GM12892 (cell line): Measurements from ENCODE around the gene MOB2.
A peak's percentile ranks its signal among the peaks of the same experiment; 100 is the strongest.
"Not testable (repeated sequence)": the region's sequence is repeated elsewhere in the genome, so short reads cannot be mapped to it uniquely, and the experiment has no call there.

Experiments used
- DNase-seq: peaks from one replicate; pipeline ENCODE4 v3.0.0; 2011; ENCODE audit not compliant: insufficient read length
- FAIRE-seq: peaks from 2 replicates; lab custom pipeline; 2011; peaks lifted over from hg19 to GRCh38; lab: Jason Lieb, UNC
- POLR2A ChIP-seq: IDR thresholded peaks from 2 replicates; pipeline ENCODE4 v1.6.1; 2011; ENCODE audit warnings: low read depth, low read length, control low read depth
- POLR2AphosphoS5 ChIP-seq: IDR thresholded peaks from 2 replicates; pipeline ENCODE4 v1.6.1; 2011; ENCODE audit warnings: low read depth, low read length, control low read depth
- TAF1 ChIP-seq: IDR thresholded peaks from 2 replicates; pipeline ENCODE4 v1.6.1; 2011; ENCODE audit warnings: low read depth, mild to moderate bottlenecking, control low read depth, low read length, borderline replicate concordance

The MOB2 gene

DNA sequence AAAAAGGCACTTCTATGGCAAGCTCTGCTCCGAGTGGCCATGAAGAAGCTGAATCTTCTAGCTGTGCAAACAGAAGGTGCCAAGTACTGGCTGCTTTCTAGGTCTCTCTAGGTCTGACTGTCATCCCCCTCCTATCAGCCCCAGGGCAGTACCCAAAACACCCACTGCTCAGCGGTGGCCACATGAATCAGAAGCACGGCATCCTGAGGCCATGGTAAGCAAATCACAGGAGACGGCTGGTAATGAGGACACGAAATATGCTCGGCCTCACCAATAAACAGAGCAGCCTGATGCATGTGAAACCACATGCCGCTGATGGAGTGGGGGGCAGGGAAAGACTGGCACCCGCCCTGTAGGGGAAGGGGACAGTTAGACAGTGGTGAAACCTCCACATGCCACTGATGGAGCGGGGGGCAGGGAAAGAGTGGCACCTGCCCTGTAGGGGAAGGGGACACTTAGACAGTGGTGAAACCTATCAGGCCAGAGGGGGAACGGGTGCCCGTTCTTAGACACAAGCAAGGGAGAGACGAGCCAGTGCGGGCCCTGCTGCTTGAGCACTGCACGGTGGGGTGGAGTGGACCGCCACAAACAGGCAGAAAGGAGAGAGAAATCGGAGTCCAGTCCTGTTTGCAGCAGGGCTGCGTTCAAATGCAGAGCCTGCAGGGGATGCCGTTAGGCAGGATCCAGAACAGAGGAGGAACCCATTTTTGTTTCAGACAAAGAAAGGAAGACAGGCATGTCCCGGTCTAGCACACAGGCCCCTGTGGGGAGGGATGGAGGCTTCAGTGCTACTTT is 29.9 kb upstream of the MOB2 start:
- FAIRE-seq (no peak), DNase-seq (no peak)
- TF ChIP-seq POLR2A (no peak), TAF1 (no peak), POLR2AphosphoS5 (no peak)

DNA sequence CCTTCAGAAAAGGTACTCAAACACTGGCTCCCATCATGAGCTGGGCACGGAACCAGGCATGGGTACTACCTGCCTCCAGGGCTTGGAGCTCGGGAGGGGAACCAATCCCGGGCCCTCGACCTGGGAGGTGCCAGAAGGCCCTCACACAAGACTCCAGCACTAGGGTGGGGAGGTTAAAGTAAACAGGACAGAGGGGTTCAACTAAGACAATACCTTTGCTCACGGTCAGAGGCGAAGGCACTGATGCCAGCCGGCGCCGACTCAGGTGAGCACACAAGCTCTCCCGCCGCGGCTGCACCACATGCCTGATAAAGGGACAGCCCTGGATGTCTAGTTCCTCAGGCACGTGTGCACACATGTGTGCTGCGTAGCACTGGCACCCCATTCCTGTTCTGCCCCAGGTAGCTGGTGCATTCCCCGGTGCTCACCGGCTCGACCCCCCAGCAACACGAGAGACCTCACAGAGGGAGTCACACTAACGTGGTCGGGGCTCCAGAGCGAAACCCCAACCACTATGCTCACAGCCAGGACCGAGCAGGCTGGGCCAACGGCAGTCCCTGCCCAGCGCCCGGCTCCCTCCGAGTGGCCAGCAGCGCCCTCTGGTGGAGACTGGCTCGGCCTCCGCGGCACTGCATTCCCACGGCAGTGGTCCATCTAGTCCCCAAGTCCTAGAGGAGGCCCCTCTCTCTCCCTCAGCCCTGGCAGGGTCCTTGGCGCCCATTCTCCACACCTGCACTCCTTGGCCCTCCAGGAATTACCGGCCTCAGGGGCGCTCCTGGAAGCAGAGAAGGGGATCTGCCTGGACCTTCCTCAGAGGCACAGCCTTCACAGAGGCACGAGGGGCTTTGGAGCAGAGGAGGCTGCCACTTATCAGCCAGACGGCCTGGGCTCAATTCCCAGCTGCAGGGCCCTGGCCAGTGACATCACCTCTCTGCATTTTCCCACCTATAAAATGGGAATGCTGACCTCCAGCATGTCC is 28.8 kb upstream of the MOB2 start:
- peak; percentile 91 for DNase-seq
- TF ChIP-seq TAF1 (no peak), POLR2AphosphoS5 (no peak), POLR2A (no peak)
- no peak for FAIRE-seq

DNA sequence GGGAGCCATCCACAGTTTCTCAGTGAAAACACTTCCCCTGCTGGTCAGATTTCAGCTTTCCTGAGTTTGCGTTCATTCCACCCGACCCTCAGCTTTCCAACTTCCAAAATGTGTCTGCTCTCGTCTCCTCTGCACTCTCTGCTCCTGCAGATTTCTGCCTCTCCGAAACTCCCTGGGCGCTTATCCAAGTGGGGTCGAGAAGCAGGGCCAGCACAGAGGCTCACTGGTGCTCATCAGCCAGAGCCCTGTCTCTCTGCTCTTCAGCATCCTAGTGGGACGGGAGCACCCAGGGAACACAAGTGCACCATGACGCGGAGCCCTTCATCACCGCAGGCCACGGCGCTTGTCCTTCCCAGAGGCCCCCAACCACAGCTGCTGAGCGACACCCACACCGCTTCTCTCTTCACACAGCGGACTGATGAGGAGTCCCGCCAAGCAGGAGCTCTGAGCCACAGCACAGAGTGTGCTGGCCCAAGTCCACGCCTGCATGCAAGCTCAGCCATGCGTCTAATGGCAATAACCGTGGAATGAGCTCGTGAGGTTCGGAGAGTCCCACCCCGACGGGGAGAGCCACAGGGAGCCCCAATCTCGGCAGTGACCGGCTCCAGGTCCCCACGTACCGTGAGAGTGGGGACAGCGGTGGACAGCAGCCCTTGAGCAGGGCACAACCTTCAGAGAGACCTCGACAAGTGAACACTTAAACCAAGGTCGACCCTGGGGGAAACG is 27.9 kb upstream of the MOB2 start:
- TF ChIP-seq POLR2A (no peak), TAF1 (no peak), POLR2AphosphoS5 (no peak)
- DNase-seq: no peak

DNA sequence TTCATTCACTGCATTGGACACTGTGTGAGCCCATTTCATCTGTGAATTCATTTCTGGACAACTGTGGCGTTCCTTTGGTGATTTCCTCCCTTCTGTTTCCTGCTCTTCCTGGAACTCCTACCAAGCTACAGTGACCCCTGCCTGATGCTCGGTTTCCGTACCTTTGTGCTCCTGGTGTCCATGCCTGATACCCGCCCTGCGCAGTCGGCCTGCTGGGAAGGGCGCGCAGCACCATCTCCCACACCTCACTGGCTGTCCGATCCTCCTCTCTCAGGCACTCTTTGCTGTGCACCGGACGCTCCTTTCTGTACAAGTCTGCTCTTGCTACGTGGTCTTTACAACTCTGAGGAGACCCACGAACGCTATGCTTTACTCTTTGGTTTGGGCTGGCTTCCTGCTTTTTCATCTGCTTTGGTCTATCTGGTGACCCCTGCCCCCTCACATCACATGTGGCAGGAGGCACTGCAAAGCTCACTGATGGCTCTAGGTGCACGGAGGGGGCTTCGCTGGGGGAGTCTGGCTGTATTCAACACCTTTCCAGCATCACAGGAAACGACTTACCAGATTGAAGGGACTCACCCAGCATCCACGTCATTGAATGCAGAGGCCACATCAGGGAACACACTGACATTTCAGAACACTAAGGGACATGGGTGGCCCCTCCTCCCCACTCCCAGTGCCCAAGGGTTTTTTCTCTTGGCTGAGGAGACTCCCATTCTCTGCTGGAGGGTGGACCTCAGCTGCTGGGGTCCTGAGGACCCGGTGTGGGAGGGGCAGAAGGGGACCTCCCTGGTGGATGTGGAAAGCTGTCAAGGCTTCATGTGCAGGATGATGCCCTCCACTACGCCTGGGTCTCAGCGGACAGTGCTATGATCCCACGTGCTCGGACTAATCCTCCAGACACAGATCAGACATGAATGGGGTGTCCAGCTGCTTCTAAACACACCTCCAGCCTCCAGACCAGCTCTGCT is 27.0 kb upstream of the MOB2 start:
- no peak for DNase-seq
- no peak for FAIRE-seq
- no peak for TF ChIP-seq TAF1
- TF ChIP-seq POLR2A: no peak
- no peak for TF ChIP-seq POLR2AphosphoS5

More for the DNA sequence above, 27.9 kb upstream of the MOB2 start:
- no peak for FAIRE-seq

DNA sequence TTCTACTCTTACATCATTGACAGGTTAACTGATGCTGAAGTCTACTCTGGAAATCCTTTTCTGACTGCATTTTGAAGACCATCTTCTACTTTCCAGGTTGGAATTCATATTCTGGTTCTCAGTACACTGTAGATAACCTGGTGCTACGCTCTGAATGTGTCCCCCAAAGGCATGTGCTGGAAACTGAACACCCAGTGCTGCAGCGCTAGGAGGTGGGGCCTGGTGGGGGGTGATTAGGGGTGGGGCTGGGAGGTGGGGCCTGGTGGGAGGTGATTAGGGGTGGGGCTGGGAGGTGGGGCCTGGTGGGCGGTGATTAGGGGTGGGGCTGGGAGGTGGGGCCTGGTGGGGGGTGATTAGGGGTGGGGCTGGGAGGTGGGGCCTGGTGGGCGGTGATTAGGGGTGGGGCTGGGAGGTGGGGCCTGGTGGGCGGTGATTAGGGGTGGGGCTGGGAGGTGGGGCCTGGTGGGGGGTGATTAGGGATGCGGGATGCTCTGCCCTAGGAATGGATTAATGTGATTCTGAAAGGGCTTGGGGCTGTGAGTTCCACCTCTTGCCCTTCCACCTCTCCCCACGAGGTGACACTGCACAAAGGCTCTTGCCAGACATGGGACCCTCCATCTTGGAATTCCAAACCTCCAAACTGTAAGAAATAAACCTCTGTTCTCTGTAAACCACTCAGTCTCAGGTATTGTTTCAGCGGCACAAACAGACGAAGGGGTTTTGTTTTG is 26.1 kb upstream of the MOB2 start:
- not testable (repeated sequence) for DNase-seq, FAIRE-seq

DNA sequence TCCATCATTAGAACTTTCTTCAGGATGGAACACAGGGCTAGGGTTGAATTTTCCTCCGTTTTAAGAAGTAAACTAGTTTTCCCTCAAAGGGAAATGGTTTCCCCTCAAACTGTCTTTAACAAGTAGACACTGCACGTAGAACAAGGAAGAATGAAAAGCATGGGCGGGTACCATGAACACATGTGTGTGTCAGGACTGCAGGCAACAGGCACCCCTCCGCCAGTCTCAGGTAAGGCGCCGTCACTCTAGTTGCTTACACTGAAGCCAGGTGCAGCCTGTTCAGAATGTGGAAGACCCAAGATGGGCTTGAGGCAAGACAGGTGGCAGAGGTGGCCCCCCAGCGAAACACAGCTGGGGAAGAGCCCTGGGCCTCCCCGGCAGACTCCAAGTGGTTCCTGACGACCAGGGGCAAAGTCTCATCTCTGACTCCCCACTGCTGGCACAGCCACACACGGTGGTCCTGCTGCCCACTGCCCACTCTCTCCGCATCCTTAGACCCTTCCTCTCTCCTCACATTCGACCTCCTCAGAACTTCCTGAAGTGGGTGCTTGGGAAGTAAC is 25.4 kb upstream of the MOB2 start:
- DNase-seq (no peak), FAIRE-seq (no peak)
- TF ChIP-seq POLR2A (no peak), TAF1 (no peak), POLR2AphosphoS5 (no peak)

DNA sequence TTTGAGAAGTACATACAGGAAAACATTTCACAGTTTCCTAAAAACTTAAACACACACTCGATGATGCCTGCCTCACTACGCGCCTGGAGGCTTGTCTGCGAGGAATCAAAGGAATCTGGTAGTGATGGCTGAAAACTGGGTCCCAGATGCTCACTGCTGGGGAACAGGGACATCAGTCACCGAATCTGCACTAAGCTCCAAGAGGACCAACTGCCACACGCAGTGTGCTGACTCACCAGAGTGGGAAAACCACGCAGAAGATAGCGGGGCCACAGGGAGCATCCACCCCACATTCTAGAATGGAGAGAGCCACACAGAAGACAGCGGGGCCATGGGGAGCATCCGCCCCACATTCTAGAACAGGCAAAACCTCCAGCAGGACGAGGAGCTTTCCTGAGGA is 24.3 kb upstream of the MOB2 start:
- FAIRE-seq (no peak), DNase-seq (no peak)
- no peak for TF ChIP-seq TAF1

DNA sequence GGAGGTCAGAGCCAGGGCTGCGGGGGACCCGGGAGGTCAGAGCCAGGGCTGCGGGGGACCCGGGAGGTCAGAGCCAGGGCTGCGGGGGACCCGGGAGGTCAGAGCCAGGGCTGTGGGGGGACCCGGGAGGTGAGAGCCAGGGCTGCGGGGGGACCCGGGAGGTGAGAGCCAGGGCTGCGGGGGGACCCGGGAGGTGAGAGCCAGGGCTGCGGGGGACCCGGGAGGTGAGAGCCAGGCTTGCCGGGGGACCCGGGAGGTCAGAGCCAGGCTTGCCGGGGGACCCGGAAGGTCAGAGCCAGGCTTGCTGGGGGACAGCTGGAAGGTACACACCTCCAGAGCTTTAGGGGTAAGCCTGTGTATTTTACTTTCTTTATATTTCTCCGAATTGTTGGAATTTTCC is 23.8 kb upstream of the MOB2 start:
- FAIRE-seq, DNase-seq: not testable (repeated sequence)

DNA sequence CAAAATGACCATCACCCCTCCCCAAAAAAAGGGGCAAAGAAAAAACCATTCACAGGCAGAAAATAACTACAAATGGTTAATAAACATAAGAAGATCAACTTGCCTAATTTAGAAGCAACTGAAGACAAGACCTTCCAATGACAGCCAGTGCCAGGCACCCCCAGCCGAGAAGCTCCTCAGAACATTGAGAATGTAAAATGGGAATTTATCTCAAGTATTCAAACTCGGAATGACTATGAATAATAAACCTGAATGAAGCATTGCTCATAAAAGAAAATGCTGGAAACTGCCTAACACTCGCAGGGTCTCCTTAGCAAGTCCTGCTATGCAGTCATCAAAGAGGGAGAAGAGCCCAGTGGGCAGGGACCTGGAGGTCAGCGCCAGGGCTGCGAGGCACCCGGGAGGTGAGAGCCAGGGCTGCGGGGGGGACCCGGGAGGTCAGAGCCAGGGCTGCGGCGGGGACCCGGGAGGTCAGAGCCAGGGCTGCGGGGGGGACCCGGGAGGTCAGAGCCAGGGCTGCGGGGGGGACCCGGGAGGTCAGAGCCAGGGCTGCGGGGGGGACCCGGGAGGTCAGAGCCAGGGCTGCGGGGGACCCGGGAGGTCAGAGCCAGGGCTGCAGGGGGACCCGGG is 23.2 kb upstream of the MOB2 start:
- DNase-seq (no peak), FAIRE-seq (no peak)
- TF ChIP-seq TAF1 (no peak), POLR2A (no peak), POLR2AphosphoS5 (no peak)

DNA sequence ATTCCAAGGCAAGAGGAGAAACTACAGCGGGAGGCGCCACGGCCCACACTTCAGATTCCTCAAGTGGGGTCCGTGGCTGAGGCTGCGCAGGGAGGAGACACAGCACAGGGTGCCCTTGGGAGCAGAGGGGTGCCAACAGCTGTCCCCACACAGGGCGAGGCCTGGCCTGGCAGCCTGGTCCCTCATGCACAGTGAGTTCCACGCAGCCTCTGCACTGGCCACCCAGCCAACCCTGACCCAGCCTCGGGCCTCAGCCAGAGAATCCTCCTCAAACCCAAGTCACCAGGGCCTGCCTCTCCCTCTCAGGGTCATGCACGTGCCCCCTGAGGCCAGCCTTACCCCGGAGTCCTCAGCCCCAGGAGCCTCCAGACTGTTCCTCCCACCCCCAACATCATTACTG is 22.4 kb upstream of the MOB2 start:
- TF ChIP-seq TAF1 (no peak), POLR2A (no peak), POLR2AphosphoS5 (no peak)
- FAIRE-seq (no peak), DNase-seq (no peak)
